Spleen (tissue), 7 donors: Measurements from ENCODE around the gene TGM3.

Experiments
- CTCF ChIP-seq, 11 experiments: fragments of 200-600 bp in 7 of 11; fragments of 450-650 bp in 4 of 11; sonication (generic) in 4 of 11; IDR thresholded peaks in 8 of 11; conservative IDR thresholded peaks in 3 of 11; 1 replicate in 7 of 11; 2 replicates in 4 of 11; pipeline versions ENCODE4 v1.4.0 to v1.8.0; 2016 to 2021; ENCODE audit warnings: antibody characterized with exemption in 11 of 11, inconsistent platforms in 4 of 11, mild to moderate bottlenecking in 1 of 11
- POLR2A ChIP-seq, 3 donors: fragments of 450-650 bp; IDR thresholded peaks; one replicate each; pipeline ENCODE4 v1.5.1; 2017; ENCODE audit warnings: antibody characterized with exemption in 3 of 3, mild to moderate bottlenecking in 1 of 3
- POLR2AphosphoS5 ChIP-seq, 3 donors: sonication (generic); formaldehyde crosslinking; IDR thresholded peaks; one replicate each; pipeline ENCODE4 v1.5.1; 2017; ENCODE audit warnings: antibody characterized with exemption in 3 of 3
- donor health status: DM: no; HTN: no; CAD: no; lungs with moderate emphysema.
- donor health status: DM: no; HTN: no; CAD: no.
- donor health status: DM: no; HTN: no; CAD: no.

DNA sequence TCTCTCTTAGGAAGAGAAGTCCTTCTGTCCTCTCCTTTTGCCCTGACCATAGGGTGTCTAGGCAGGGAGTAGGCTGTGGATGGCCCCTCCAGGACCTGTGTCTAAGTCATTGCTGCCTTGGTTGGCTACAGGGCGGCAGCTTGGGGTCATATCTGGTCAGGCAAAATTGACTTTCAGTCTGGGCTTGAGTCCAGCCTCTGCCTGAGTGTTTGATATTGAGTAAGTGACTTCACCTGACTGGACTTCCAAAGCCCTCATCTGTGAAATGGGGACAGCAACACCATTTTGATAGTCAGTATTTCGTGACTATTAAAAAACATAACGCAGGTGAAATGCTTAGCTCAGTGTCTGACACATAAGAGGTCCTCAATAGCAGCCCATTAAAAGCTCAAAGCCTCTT, 4.6 kb downstream of the TGM3 start:
- TF ChIP-seq CTCF (IDR thresholded peaks at IDR 0.05 in 8 of 11, conservative IDR thresholded peaks at IDR 0.05 in 3 of 11) (no peak), POLR2AphosphoS5 (IDR thresholded peaks at IDR 0.05) (no peak), POLR2A (IDR thresholded peaks at IDR 0.05) (no peak)
